Liver (tissue), 9 donors: ENCODE data around the gene TSPO2. TPM values are rescaled to one million over a fixed set of nuclear protein-coding genes. Genes with fewer than 3 reads are reported as not detected.

Experiments used
- DNase-seq: peaks from one replicate; pipeline ENCODE4 v3.0.0-alpha.2; 2017; ENCODE audit warnings: low spot score
- H3K27ac ChIP-seq, 2 donors: one replicate each; pipeline ENCODE4 v1.7.0; 2013; ENCODE audit warnings: inconsistent platforms in 2 of 2, low read length in 2 of 2, control low read depth in 1 of 2, low read depth in 1 of 2, mild to moderate bottlenecking in 1 of 2
- H3K27me3 ChIP-seq, 4 donors: one replicate each; pipeline versions ENCODE4 v1.6.1 to v1.7.0; 2013; ENCODE audit warnings: low read length in 3 of 4, inconsistent platforms in 1 of 4, mild to moderate bottlenecking in 1 of 4, moderate library complexity in 1 of 4; ENCODE audit not compliant: control insufficient read depth in 4 of 4, insufficient read depth in 4 of 4
- H3K36me3 ChIP-seq, 4 donors: one replicate each; pipeline versions ENCODE4 v1.6.1 to v1.7.0; 2013; ENCODE audit warnings: low read length in 3 of 4, mild to moderate bottlenecking in 3 of 4, low read depth in 1 of 4, moderate library complexity in 1 of 4; ENCODE audit not compliant: control insufficient read depth in 4 of 4, insufficient read depth in 3 of 4
- H3K4me1 ChIP-seq, 4 donors: one replicate each; pipeline versions ENCODE4 v1.6.1 to v1.7.0; 2013; ENCODE audit warnings: low read length in 3 of 4, mild to moderate bottlenecking in 3 of 4, moderate library complexity in 1 of 4; ENCODE audit not compliant: control insufficient read depth in 4 of 4, insufficient read depth in 4 of 4
- H3K4me3 ChIP-seq, 3 donors: one replicate each; pipeline versions ENCODE4 v1.6.1 to v1.7.0; 2013; ENCODE audit warnings: low read length in 3 of 3, control low read depth in 1 of 3, low read depth in 1 of 3, mild to moderate bottlenecking in 1 of 3
- H3K9ac ChIP-seq, 2 donors: one replicate each; pipeline ENCODE4 v1.7.0; 2013; ENCODE audit warnings: low read length in 2 of 2, mild to moderate bottlenecking in 2 of 2, moderate library complexity in 2 of 2, control low read depth in 1 of 2, low read depth in 1 of 2
- H3K9me3 ChIP-seq, 4 donors: one replicate each; pipeline versions ENCODE4 v1.6.1 to v1.7.0; 2013; ENCODE audit warnings: low read length in 3 of 4; ENCODE audit not compliant: control insufficient read depth in 4 of 4
- ATF3 ChIP-seq: IDR thresholded peaks from 2 replicates; pipeline ENCODE4 v1.6.1; 2016; ENCODE audit warnings: antibody characterized with exemption
- CTCF ChIP-seq: fragments of 150-350 bp; IDR thresholded peaks from 2 replicates; pipeline ENCODE4 v1.5.1; 2017; ENCODE audit warnings: improper control_type of control experiment, low read depth, low read length; ENCODE audit not compliant: missing input control
- EGR1 ChIP-seq, 2 donors: IDR thresholded peaks; 2 replicates each; pipeline ENCODE4 v1.6.1; 2016 to 2018; ENCODE audit warnings: antibody characterized with exemption in 2 of 2, low read depth in 2 of 2
- FOXA1 ChIP-seq: IDR thresholded peaks from 2 replicates; pipeline ENCODE4 v1.6.1; 2016; ENCODE audit warnings: antibody characterized with exemption
- FOXA2 ChIP-seq: IDR thresholded peaks from 2 replicates; pipeline ENCODE4 v1.6.1; 2016; ENCODE audit warnings: antibody characterized with exemption
- GABPA ChIP-seq, 2 donors: IDR thresholded peaks in 1 of 2; conservative IDR thresholded peaks in 1 of 2; 2 replicates each; pipeline ENCODE4 v1.6.1; 2016; ENCODE audit warnings: antibody characterized with exemption in 2 of 2, mild to moderate bottlenecking in 1 of 2, moderate library complexity in 1 of 2
- HNF4A ChIP-seq, 2 donors: conservative IDR thresholded peaks; 2 replicates each; pipeline ENCODE4 v1.6.1; 2016; ENCODE audit warnings: antibody characterized with exemption in 2 of 2, mild to moderate bottlenecking in 2 of 2
- HNF4G ChIP-seq: IDR thresholded peaks from 2 replicates; pipeline ENCODE4 v1.6.1; 2016; ENCODE audit warnings: antibody characterized with exemption
- JUND ChIP-seq, 2 donors: IDR thresholded peaks; 2 replicates each; pipeline ENCODE4 v1.6.1; 2016; ENCODE audit warnings: antibody characterized with exemption in 2 of 2
- MAX ChIP-seq: IDR thresholded peaks from 2 replicates; pipeline ENCODE4 v1.6.1; 2016; ENCODE audit warnings: antibody characterized with exemption
- NR2F2 ChIP-seq: IDR thresholded peaks from 2 replicates; pipeline ENCODE4 v1.6.1; 2016; ENCODE audit warnings: antibody characterized with exemption
- RAD21 ChIP-seq, 2 donors: IDR thresholded peaks; 2 replicates each; pipeline ENCODE4 v1.6.1; 2016; ENCODE audit warnings: antibody characterized with exemption in 2 of 2, mild to moderate bottlenecking in 2 of 2
- REST ChIP-seq: IDR thresholded peaks from 2 replicates; pipeline ENCODE4 v1.6.1; 2016; ENCODE audit warnings: antibody characterized with exemption, mild to moderate bottlenecking
- RXRA ChIP-seq, 2 donors: IDR thresholded peaks; 2 replicates each; pipeline ENCODE4 v1.6.1; 2017 to 2018; ENCODE audit warnings: antibody characterized with exemption in 2 of 2, mild to moderate bottlenecking in 1 of 2
- SP1 ChIP-seq: IDR thresholded peaks from 2 replicates; pipeline ENCODE4 v1.6.1; 2018; ENCODE audit warnings: antibody characterized with exemption, mild to moderate bottlenecking
- TAF1 ChIP-seq: conservative IDR thresholded peaks from 2 replicates; pipeline ENCODE4 v1.6.1; 2016; ENCODE audit warnings: antibody characterized with exemption, mild to moderate bottlenecking
- YY1 ChIP-seq: IDR thresholded peaks from 2 replicates; pipeline ENCODE4 v1.6.1; 2016; ENCODE audit warnings: antibody characterized with exemption, mild to moderate bottlenecking
- ZBTB33 ChIP-seq: IDR thresholded peaks from 2 replicates; pipeline ENCODE4 v1.6.1; 2016; ENCODE audit warnings: antibody characterized with exemption
- WGBS: extraction: QIAGEN DNeasy Blood & Tissue Kit; methylation state at CpG from one replicate; pipeline ENCODE4 v1.1.7; 2013; 5-methylcytosine and 5-hydroxymethylcytosine counted together
- polyA plus RNA-seq, 2 donors: library from polyadenylated mRNA; stranded (reverse) in 1 of 2; unstranded in 1 of 2; fragments of 200-250 nt in 1 of 2; fragments of >200 nt in 1 of 2; fragmentation: Nextera tagmentation in 1 of 2; extraction: Ambion mirVana in 1 of 2; gene quantifications; one replicate each; pipeline versions ENCODE4 v1.2.1 to v1.2.3, GENCODE V29; 2013 to 2015
- total RNA-seq, 2 donors: library from RNA; depleted of rRNA; stranded (reverse); fragments of >200 nt; gene quantifications; one replicate each; pipeline ENCODE4 v1.2.3, GENCODE V29; 2014
- donor health status: healthy.
- donor health status: healthy.
- donor health status: healthy.
- donor health status: healthy.
- donor health status: healthy.

The TSPO2 gene
- total and polyA plus RNA-seq, 4 donors: 0.25 to 64.9 (median 0.43) TPM

GRCh38 chr6:41037107-41037900 is 5.0 kb upstream of the TSPO2 start (continued):
- TF ChIP-seq REST: no peak
- TF ChIP-seq ATF3: no peak
- TF ChIP-seq ZBTB33: no peak
- no peak for TF ChIP-seq YY1
- no peak for TF ChIP-seq RAD21 (IDR thresholded peaks at IDR 0.05)

- H3K4me1 ChIP-seq: peaks cover 14 to 64% (median 47%) of the 10 kb centered on the region in 4 donors
- peak overlapping the region; percentile 4 to 16 for H3K27ac ChIP-seq
- peak overlapping the region; percentile 54 to 83 (median 82) for H3K4me3 ChIP-seq
- no peaks in the 10 kb centered on the region for H3K27me3 ChIP-seq
- WGBS: 70% methylated on average over 3 of the region's 3 CpGs
- peaks cover 4 to 15% (median 9%) of the 10 kb centered on the region in 4 donors for H3K36me3 ChIP-seq
- peak overlapping the region in 1 of 2 donors; percentile 34 for H3K9ac ChIP-seq
- DNase-seq: no peak
- H3K9me3 ChIP-seq: no peaks in the 10 kb centered on the region
- TF ChIP-seq TAF1 (no peak), FOXA1 (no peak), REST (no peak), EGR1 (IDR thresholded peaks at IDR 0.05; ENCODE audit: low read depth in 2 of 2) (no peak), RAD21 (IDR thresholded peaks at IDR 0.05) (no peak), HNF4G (no peak), ATF3 (no peak), NR2F2 (no peak), ZBTB33 (no peak), JUND (IDR thresholded peaks at IDR 0.05) (no peak), FOXA2 (no peak), MAX (no peak), HNF4A (conservative IDR thresholded peaks at IDR 0.05) (no peak), GABPA (IDR thresholded peaks at IDR 0.05 in 1 of 2, conservative IDR thresholded peaks at IDR 0.05 in 1 of 2) (no peak), CTCF (no peak), RXRA (IDR thresholded peaks at IDR 0.05) (no peak), SP1 (no peak), YY1 (no peak)
These were observed 4.1 kb upstream of the TSPO2 start for GRCh38 chr6:41038205-41038604.
